Karpas-422 (cell line): ENCODE measurements around the gene KCNK4. TPM values are rescaled to one million over a fixed set of nuclear protein-coding genes. Genes with fewer than 3 reads are reported as not detected.

Experiments
- DNase-seq: peaks from one replicate; pipeline ENCODE4 v3.0.0-alpha.2; 2015
- H2AFZ ChIP-seq: fragments of 200-600 bp; sonication (generic); 2 replicates; pipeline ENCODE4 v1.6.1; 2014; ENCODE audit warnings: antibody characterized with exemption, low read length, mixed read lengths
- H3K27ac ChIP-seq: fragments of 200-600 bp; sonication (generic); 2 replicates; pipeline ENCODE4 v1.5.1; 2014; ENCODE audit warnings: mild to moderate bottlenecking, low read length, moderate library complexity
- H3K27me3 ChIP-seq: fragments of 200-600 bp; sonication (generic); 2 replicates; pipeline ENCODE4 v1.6.1; 2014; ENCODE audit warnings: low read length, mixed read lengths
- H3K36me3 ChIP-seq: fragments of 200-600 bp; sonication (generic); 2 replicates; pipeline ENCODE4 v1.6.1; 2014; ENCODE audit warnings: low read length, mixed read lengths; ENCODE audit not compliant: insufficient read depth
- H3K4me1 ChIP-seq: fragments of 200-600 bp; sonication (generic); 2 replicates; pipeline ENCODE4 v1.6.1; 2014; ENCODE audit warnings: mild to moderate bottlenecking, low read length, mixed read lengths
- H3K4me2 ChIP-seq: fragments of 200-600 bp; sonication (generic); 2 replicates; pipeline ENCODE4 v1.6.1; 2014; ENCODE audit warnings: low read length, low read depth, mild to moderate bottlenecking; ENCODE audit not compliant: poor library complexity, severe bottlenecking
- H3K4me3 ChIP-seq: fragments of 200-600 bp; sonication (generic); 2 replicates; pipeline ENCODE4 v1.5.1; 2014; ENCODE audit warnings: mild to moderate bottlenecking, antibody characterized with exemption, low read length, mixed read lengths
- H3K79me2 ChIP-seq: fragments of 200-600 bp; sonication (generic); 2 replicates; pipeline ENCODE4 v1.6.1; 2014; ENCODE audit warnings: mild to moderate bottlenecking, low read length, mixed read lengths
- H3K9ac ChIP-seq: fragments of 200-600 bp; sonication (generic); 2 replicates; pipeline ENCODE4 v1.6.0; 2014; ENCODE audit warnings: low read length
- H3K9me2 ChIP-seq: fragments of 200-600 bp; sonication (generic), shearing (Covaris generic); replicated peaks from 2 replicates; pipeline ENCODE4 v1.6.0; 2014; ENCODE audit warnings: mild to moderate bottlenecking, low read length, moderate library complexity; ENCODE audit not compliant: insufficient read depth
- H3K9me3 ChIP-seq: fragments of 300-700, 200-600 bp; sonication (generic); 2 replicates; pipeline ENCODE4 v1.6.1; 2014; ENCODE audit warnings: low read length, mixed read lengths
- H4K20me1 ChIP-seq: fragments of 200-600 bp; sonication (generic); 2 replicates; pipeline ENCODE4 v1.6.1; 2014; ENCODE audit warnings: mild to moderate bottlenecking, antibody characterized with exemption, low read length, low read depth; ENCODE audit not compliant: insufficient read depth
- total RNA-seq: library from RNA; depleted of rRNA; stranded (reverse); fragments of >200 nt; shearing (Covaris generic); gene quantifications from 2 replicates; pipeline ENCODE4 v1.2.3, GENCODE V29; 2014; ENCODE audit warnings: low replicate concordance; rRNA removed

KCNK4 gene
- total RNA-seq: not detected in 2 replicates

GRCh38 chr11:64291262-64291751 is at the start of gene KCNK4:
KCNK4 (plus strand) TSS chr11:64291302; CDS start chr11:64293019, 1,717 bp downstream.
- Histone ChIP-seq H3K4me3 (no peak within 1 kb of the TSS), H3K79me2 (no peaks in the 10 kb centered on the region), H3K27ac (no peak within 1 kb of the TSS), H2AFZ (no peak within 1 kb of the TSS), H3K4me1 (peaks cover 14% of the 10 kb centered on the region), H3K9me2 (no peaks in the 10 kb centered on the region), H3K4me2 (no peak within 1 kb of the TSS), H3K27me3 (no peaks in the 10 kb centered on the region), H4K20me1 (no peaks in the 10 kb centered on the region), H3K9me3 (no peaks in the 10 kb centered on the region), H3K36me3 (no peaks in the 10 kb centered on the region), H3K9ac (no peak within 1 kb of the TSS)
- no peak for DNase-seq

GRCh38 chr11:64241491-64242374 is 49.4 kb upstream of the KCNK4 start:
- Histone ChIP-seq H3K79me2 (peaks cover 30% of the 10 kb centered on the region), H4K20me1 (peaks cover 6% of the 10 kb centered on the region; the same call in 1 of the 2 replicates), H3K4me2 (peak overlapping the region; percentile 80), H3K4me3 (peak overlapping the region; percentile 85), H3K4me1 (peaks cover 54% of the 10 kb centered on the region), H3K9me3 (no peaks in the 10 kb centered on the region), H3K9me2 (no peaks in the 10 kb centered on the region), H2AFZ (peak overlapping the region; percentile 30; the same call in 1 of the 2 replicates), H3K36me3 (peaks cover 10% of the 10 kb centered on the region; the same call in 1 of the 2 replicates), H3K9ac (peak overlapping the region; percentile 93), H3K27ac (peak overlapping the region; percentile 84), H3K27me3 (no peaks in the 10 kb centered on the region)
- peak; percentile 87 for DNase-seq

- DNase-seq: peak; percentile 59
- H4K20me1 ChIP-seq: peaks cover 6% of the 10 kb centered on the region; the same call in 1 of the 2 replicates
- peaks cover 30% of the 10 kb centered on the region for H3K79me2 ChIP-seq
- 0 out of 2 replicates have a peak overlapping the region, but pooled peaks have one; percentile 84 for H3K27ac ChIP-seq
- peak overlapping the region; percentile 80 for H3K4me2 ChIP-seq
- no peaks in the 10 kb centered on the region for H3K9me3 ChIP-seq
- H3K9ac ChIP-seq: peak overlapping the region; percentile 93
- H3K4me3 ChIP-seq: peak overlapping the region; percentile 85
- no peaks in the 10 kb centered on the region for H3K27me3 ChIP-seq
- H3K9me2 ChIP-seq: no peaks in the 10 kb centered on the region
- H3K36me3 ChIP-seq: peaks cover 4% of the 10 kb centered on the region; the same call in 1 of the 2 replicates
- peaks cover 66% of the 10 kb centered on the region for H3K4me1 ChIP-seq
- no peak overlapping the region for H2AFZ ChIP-seq
Observed at GRCh38 chr11:64243236-64243854, 47.8 kb upstream of the KCNK4 start.

GRCh38 chr11:64244107-64244506 is 47.0 kb upstream of the KCNK4 start:
- peaks cover 30% of the 10 kb centered on the region for H3K79me2 ChIP-seq
- no peak overlapping the region for H3K4me3 ChIP-seq
- 0 out of 2 replicates have a peak overlapping the region, but pooled peaks have one; percentile 3 for H3K27ac ChIP-seq
- H3K27me3 ChIP-seq: no peaks in the 10 kb centered on the region
- peaks cover 6% of the 10 kb centered on the region; the same call in 1 of the 2 replicates for H4K20me1 ChIP-seq
- peaks cover 60% of the 10 kb centered on the region for H3K4me1 ChIP-seq
- H3K36me3 ChIP-seq: peaks cover 4% of the 10 kb centered on the region; the same call in 1 of the 2 replicates
- no peaks in the 10 kb centered on the region for H3K9me2 ChIP-seq
- H2AFZ ChIP-seq: no peak overlapping the region
- H3K9ac ChIP-seq: peak overlapping the region; percentile 93; the same call in 1 of the 2 replicates
- DNase-seq: peak; percentile 43
- H3K9me3 ChIP-seq: no peaks in the 10 kb centered on the region
- peak overlapping the region; percentile 80 for H3K4me2 ChIP-seq

GRCh38 chr11:64244966-64245365 is 46.1 kb upstream of the KCNK4 start:
- DNase-seq: peak; percentile 40
- no peaks in the 10 kb centered on the region for H3K9me3 ChIP-seq
- H3K4me2 ChIP-seq: peak overlapping the region; percentile 88
- peaks cover 6% of the 10 kb centered on the region; the same call in 1 of the 2 replicates for H4K20me1 ChIP-seq
- peaks cover 53% of the 10 kb centered on the region for H3K4me1 ChIP-seq
- H3K9me2 ChIP-seq: no peaks in the 10 kb centered on the region
- peak overlapping the region; percentile 88 for H3K27ac ChIP-seq
- H3K36me3 ChIP-seq: peaks cover 4% of the 10 kb centered on the region; the same call in 1 of the 2 replicates
- no peaks in the 10 kb centered on the region for H3K27me3 ChIP-seq
- H2AFZ ChIP-seq: no peak overlapping the region
- peak overlapping the region; percentile 96 for H3K9ac ChIP-seq
- H3K79me2 ChIP-seq: peaks cover 30% of the 10 kb centered on the region
- H3K4me3 ChIP-seq: peak overlapping the region; percentile 97

- Histone ChIP-seq H3K4me1 (peaks cover 49% of the 10 kb centered on the region), H3K9me2 (no peaks in the 10 kb centered on the region), H3K9ac (peak overlapping the region; percentile 96), H3K9me3 (no peaks in the 10 kb centered on the region), H3K36me3 (peaks cover 4% of the 10 kb centered on the region; the same call in 1 of the 2 replicates), H3K4me2 (peak overlapping the region; percentile 88), H3K4me3 (peak overlapping the region; percentile 97), H3K27ac (peak overlapping the region; percentile 88), H2AFZ (no peak overlapping the region), H4K20me1 (peaks cover 6% of the 10 kb centered on the region; the same call in 1 of the 2 replicates), H3K27me3 (no peaks in the 10 kb centered on the region), H3K79me2 (peaks cover 30% of the 10 kb centered on the region)
- peak; percentile 76 for DNase-seq
Observed at GRCh38 chr11:64245401-64245796, 45.7 kb upstream of the KCNK4 start.

GRCh38 chr11:64245797-64246620 is 45.1 kb upstream of the KCNK4 start:
- Histone ChIP-seq H3K4me2 (peak overlapping the region; percentile 88), H3K9me3 (no peaks in the 10 kb centered on the region), H3K4me1 (peaks cover 53% of the 10 kb centered on the region), H3K4me3 (peak overlapping the region; percentile 97), H3K79me2 (peaks cover 30% of the 10 kb centered on the region), H3K36me3 (peaks cover 4% of the 10 kb centered on the region; the same call in 1 of the 2 replicates), H3K27me3 (no peaks in the 10 kb centered on the region), H3K9me2 (no peaks in the 10 kb centered on the region), H4K20me1 (peaks cover 6% of the 10 kb centered on the region; the same call in 1 of the 2 replicates), H2AFZ (no peak overlapping the region), H3K27ac (peak overlapping the region; percentile 88), H3K9ac (peak overlapping the region; percentile 96)
- DNase-seq: peak; percentile 86
